GM23338 (cell line): ENCODE data around the gene RASSF1.

ENCODE experiments used
- CTCF ChIP-seq, 2 experiments: fragments of 200-600 bp in 1 of 2; sonication (generic) in 1 of 2; conservative IDR thresholded peaks; 2 replicates each; pipeline versions ENCODE4 v1.5.1 to v1.6.1; 2016 to 2017; ENCODE audit warnings: antibody characterized with exemption in 2 of 2, low read depth in 2 of 2, mild to moderate bottlenecking in 2 of 2, moderate library complexity in 1 of 2
- EZH2 ChIP-seq: fragments of 200-600 bp; sonication (generic); IDR thresholded peaks from one replicate; pipeline ENCODE4 v1.8.0; 2017; ENCODE audit warnings: antibody characterized with exemption, mild to moderate bottlenecking, low read depth; ENCODE audit not compliant: unreplicated experiment
- EZH2phosphoT487 ChIP-seq: fragments of 200-600 bp; sonication (generic); IDR thresholded peaks from one replicate; pipeline ENCODE4 v1.8.1; 2018; ENCODE audit warnings: antibody characterized with exemption; ENCODE audit not compliant: unreplicated experiment
- JUNB ChIP-seq: IDR thresholded peaks from one replicate; pipeline ENCODE4 v1.6.1; 2016; ENCODE audit warnings: antibody characterized with exemption; ENCODE audit not compliant: unreplicated experiment
- NANOG ChIP-seq: IDR thresholded peaks from 2 replicates; pipeline ENCODE4 v1.6.1; 2016; ENCODE audit warnings: antibody characterized with exemption, borderline replicate concordance
- POLR2AphosphoS5 ChIP-seq: IDR thresholded peaks from 2 replicates; pipeline ENCODE4 v1.6.1; 2016; ENCODE audit warnings: antibody characterized with exemption, low read depth
- STAT1 ChIP-seq: IDR thresholded peaks from one replicate; pipeline ENCODE4 v1.6.1; 2016; ENCODE audit warnings: antibody characterized with exemption; ENCODE audit not compliant: unreplicated experiment
- ZNF331 ChIP-seq: fragments of 250-450 bp; sonication (Bioruptor Pico); IDR thresholded peaks from 2 replicates; pipeline ENCODE4 v1.5.0; 2020; ENCODE audit warnings: low read depth, mild to moderate bottlenecking, moderate library complexity
- TF ChIP-seq, protein P1 (sequence below): IDR thresholded peaks from one replicate; pipeline ENCODE4 v1.6.1; 2018; ENCODE audit warnings: antibody characterized with exemption; ENCODE audit not compliant: unreplicated experiment

- TF ChIP-seq EZH2 (no peak), CTCF (conservative IDR thresholded peaks at IDR 0.05; ENCODE audit: low read depth in 2 of 2) (no peak), EZH2phosphoT487 (no peak), POLR2AphosphoS5 (no peak), ZNF331 (CRISPR knock-in tag) (no peak), STAT1 (no peak), JUNB (no peak), NANOG (no peak)
- TF ChIP-seq, protein P1, sequence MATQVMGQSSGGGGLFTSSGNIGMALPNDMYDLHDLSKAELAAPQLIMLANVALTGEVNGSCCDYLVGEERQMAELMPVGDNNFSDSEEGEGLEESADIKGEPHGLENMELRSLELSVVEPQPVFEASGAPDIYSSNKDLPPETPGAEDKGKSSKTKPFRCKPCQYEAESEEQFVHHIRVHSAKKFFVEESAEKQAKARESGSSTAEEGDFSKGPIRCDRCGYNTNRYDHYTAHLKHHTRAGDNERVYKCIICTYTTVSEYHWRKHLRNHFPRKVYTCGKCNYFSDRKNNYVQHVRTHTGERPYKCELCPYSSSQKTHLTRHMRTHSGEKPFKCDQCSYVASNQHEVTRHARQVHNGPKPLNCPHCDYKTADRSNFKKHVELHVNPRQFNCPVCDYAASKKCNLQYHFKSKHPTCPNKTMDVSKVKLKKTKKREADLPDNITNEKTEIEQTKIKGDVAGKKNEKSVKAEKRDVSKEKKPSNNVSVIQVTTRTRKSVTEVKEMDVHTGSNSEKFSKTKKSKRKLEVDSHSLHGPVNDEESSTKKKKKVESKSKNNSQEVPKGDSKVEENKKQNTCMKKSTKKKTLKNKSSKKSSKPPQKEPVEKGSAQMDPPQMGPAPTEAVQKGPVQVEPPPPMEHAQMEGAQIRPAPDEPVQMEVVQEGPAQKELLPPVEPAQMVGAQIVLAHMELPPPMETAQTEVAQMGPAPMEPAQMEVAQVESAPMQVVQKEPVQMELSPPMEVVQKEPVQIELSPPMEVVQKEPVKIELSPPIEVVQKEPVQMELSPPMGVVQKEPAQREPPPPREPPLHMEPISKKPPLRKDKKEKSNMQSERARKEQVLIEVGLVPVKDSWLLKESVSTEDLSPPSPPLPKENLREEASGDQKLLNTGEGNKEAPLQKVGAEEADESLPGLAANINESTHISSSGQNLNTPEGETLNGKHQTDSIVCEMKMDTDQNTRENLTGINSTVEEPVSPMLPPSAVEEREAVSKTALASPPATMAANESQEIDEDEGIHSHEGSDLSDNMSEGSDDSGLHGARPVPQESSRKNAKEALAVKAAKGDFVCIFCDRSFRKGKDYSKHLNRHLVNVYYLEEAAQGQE = no peak
Measured at GRCh38 chr3:50339485-50340146, 1.0 kb downstream of the RASSF1 start.
